ENCODE results near the gene AHNAK. TPM values are rescaled to one million over a fixed set of nuclear protein-coding genes. Genes with fewer than 3 reads are reported as not detected.

Gene AHNAK
- total and polyA plus RNA-seq, 11 donors = 84.4 to 861 (median 384) TPM

GRCh38 chr11:62456630-62457029, 90.0 kb downstream of the AHNAK start:
- TF ChIP-seq CTCF (IDR thresholded peaks at IDR 0.05) (no peak), POLR2A (IDR thresholded peaks at IDR 0.05) (no peak)
- Histone ChIP-seq H3K9me3 (peaks cover 0 to 4% (median 0%) of the 10 kb centered on the region in 12 donors), H3K27ac (no peak overlapping the region), H3K4me3 (no peak overlapping the region), H3K4me1 (peaks cover 0 to 26% (median 0%) of the 10 kb centered on the region in 12 donors), H3K36me3 (no peaks in the 10 kb centered on the region), H3K27me3 (no peaks in the 10 kb centered on the region)
- peak in 1 of 5 donors; percentile 14 for DNase-seq
- no peak for ATAC-seq
- intact Hi-C loops (cut with DNase I) = no loop called here
- WGBS, 4 donors = 83 to 92% (median 90%) methylated on average over 4 of the region's 4 CpGs

GRCh38 chr11:62452839-62453468, 93.7 kb downstream of the AHNAK start:
- H3K4me1 ChIP-seq = peaks cover 0 to 11% (median 0%) of the 10 kb centered on the region in 12 donors
- H3K27me3 ChIP-seq = no peaks in the 10 kb centered on the region
- ATAC-seq (no peak), DNase-seq (peak in 1 of 5 donors; percentile 0)
- no peaks in the 10 kb centered on the region for H3K36me3 ChIP-seq
- 87 to 93% (median 89%) methylated on average over 11 of the region's 11 CpGs for WGBS, 4 donors
- TF ChIP-seq CTCF (IDR thresholded peaks at IDR 0.05) = no peak
- TF ChIP-seq POLR2A (IDR thresholded peaks at IDR 0.05) = no peak
- H3K9me3 ChIP-seq = peaks cover 0 to 4% (median 0%) of the 10 kb centered on the region in 12 donors
- no peak overlapping the region for H3K4me3 ChIP-seq
- intact Hi-C loops (cut with DNase I) = no loop called here
- H3K27ac ChIP-seq = no peak overlapping the region

GRCh38 chr11:62452261-62452660, 94.3 kb downstream of the AHNAK start:
- 92 to 97% (median 95%) methylated on average over 6 of the region's 6 CpGs for WGBS, 4 donors
- Histone ChIP-seq H3K36me3 (no peaks in the 10 kb centered on the region), H3K9me3 (peaks cover 0 to 4% (median 0%) of the 10 kb centered on the region in 12 donors), H3K27ac (no peak overlapping the region), H3K4me3 (no peak overlapping the region), H3K4me1 (peaks cover 0 to 4% (median 0%) of the 10 kb centered on the region in 12 donors), H3K27me3 (no peaks in the 10 kb centered on the region)
- ATAC-seq (no peak), DNase-seq (no peak)
- no peak for TF ChIP-seq POLR2A (IDR thresholded peaks at IDR 0.05)
- no peak for TF ChIP-seq CTCF (IDR thresholded peaks at IDR 0.05)
- intact Hi-C loops (cut with DNase I) = no loop called here

GRCh38 chr11:62451241-62451621, 95.4 kb downstream of the AHNAK start:
- TF ChIP-seq CTCF (IDR thresholded peaks at IDR 0.05) = no peak
- intact Hi-C loops (cut with DNase I) = no loop called here

More at GRCh38 chr11:62451241-62451621, 95.4 kb downstream of the AHNAK start:
- Histone ChIP-seq H3K27ac (no peak overlapping the region), H3K27me3 (no peaks in the 10 kb centered on the region), H3K9me3 (peaks cover 0 to 4% (median 0%) of the 10 kb centered on the region in 12 donors), H3K36me3 (no peaks in the 10 kb centered on the region), H3K4me1 (peaks cover 0 to 11% (median 2%) of the 10 kb centered on the region in 12 donors), H3K4me3 (no peak overlapping the region)
- ATAC-seq (no peak), DNase-seq (no peak)
- WGBS, 4 donors = 90 to 93% (median 91%) methylated on average over 8 of the region's 8 CpGs
